A673 (cell line): ENCODE results near the gene IL4. TPM values are rescaled to one million over a fixed set of nuclear protein-coding genes. Genes with fewer than 3 reads are reported as not detected.
"Not testable (repeated sequence)": the region's sequence is repeated elsewhere in the genome, so short reads cannot be mapped to it uniquely, and the experiment has no call there.

Experiments
- BruUV-seq: library from RNA; stranded (reverse); fragments of 400-500 nt; replicated peaks from 2 replicates; lab custom pipeline; 2021; lab: Mats Ljungman, UMichigan
- CTCF ChIA-PET: fragments of 300-600 bp; sonication (Branson Sonifier 250); formaldehyde crosslinking; loops from one replicate; lab custom pipeline; 2022; ENCODE audit warnings: antibody characterized with exemption; lab: Charles Lee
- POLR2A ChIA-PET: fragments of 300-600 bp; sonication (Branson Sonifier 250); formaldehyde crosslinking; loops from one replicate; lab custom pipeline; 2022; ENCODE audit warnings: antibody characterized with exemption; ENCODE audit not compliant: low non-redundant PET; lab: Charles Lee
- DNase-seq: peaks from one replicate; pipeline ENCODE4 v3.0.0-alpha.2; 2015; ENCODE audit warnings: low spot score
- H3K27ac ChIP-seq: fragments of 200-600 bp; sonication (generic); 2 replicates; pipeline ENCODE4 v1.5.1; 2016; ENCODE audit warnings: mixed run types, low read depth, mild to moderate bottlenecking, mixed read lengths, antibody characterized with exemption, low read length; ENCODE audit not compliant: poor library complexity, severe bottlenecking
- H3K27me3 ChIP-seq: fragments of 200-600 bp; sonication (generic); replicated peaks from 2 replicates; pipeline ENCODE4 v1.6.1; 2017; ENCODE audit warnings: mixed run types, low read depth, mild to moderate bottlenecking, mixed read lengths, antibody characterized with exemption, low read length; ENCODE audit not compliant: insufficient read depth, poor library complexity
- H3K36me3 ChIP-seq: fragments of 200-600 bp; sonication (generic); 2 replicates; pipeline ENCODE4 v1.6.1; 2016; ENCODE audit warnings: mixed run types, mild to moderate bottlenecking, mixed read lengths, antibody characterized with exemption, low read length; ENCODE audit not compliant: insufficient read depth, poor library complexity, severe bottlenecking
- H3K4me1 ChIP-seq: fragments of 200-600 bp; sonication (generic); 2 replicates; pipeline ENCODE4 v1.6.1; 2017; ENCODE audit warnings: mixed run types, mild to moderate bottlenecking, mixed read lengths, antibody characterized with exemption, low read length; ENCODE audit not compliant: insufficient read depth, poor library complexity, severe bottlenecking
- H3K4me3 ChIP-seq: fragments of 200-600 bp; sonication (generic); 2 replicates; pipeline ENCODE4 v1.5.1; 2016; ENCODE audit warnings: low read depth, mixed run types, mild to moderate bottlenecking, mixed read lengths, low read length; ENCODE audit not compliant: poor library complexity, severe bottlenecking
- H3K9me3 ChIP-seq: fragments of 200-600 bp; sonication (generic); 2 replicates; pipeline ENCODE4 v1.6.1; 2016; ENCODE audit warnings: mixed run types, low read depth, mild to moderate bottlenecking, mixed read lengths, antibody characterized with exemption, low read length; ENCODE audit not compliant: poor library complexity, severe bottlenecking
- CTCF ChIP-seq: fragments of 300-800, 200-600 bp; sonication (generic); conservative IDR thresholded peaks from 2 replicates; pipeline ENCODE4 v1.5.1; 2017; ENCODE audit warnings: low read depth, mild to moderate bottlenecking, antibody characterized with exemption, low read length, moderate library complexity, mixed read lengths
- EZH2 ChIP-seq: fragments of 200-600 bp; sonication (generic); IDR thresholded peaks from 2 replicates; pipeline ENCODE4 v1.6.1; 2017; ENCODE audit warnings: borderline replicate concordance, low read depth, mild to moderate bottlenecking, mixed read lengths, antibody characterized with exemption, low read length; ENCODE audit not compliant: poor library complexity, severe bottlenecking
- intact Hi-C: fragments of 100-400 bp; cut with micrococcal nuclease; formaldehyde crosslinking; loops from one replicate; pipeline ENCODE4 v1.10.0; 2022; ENCODE audit not compliant: unreplicated experiment
- total RNA-seq: library from RNA; stranded (reverse); gene quantifications from 2 replicates; pipeline ENCODE4 v1.2.3, GENCODE V29; 2021

The IL4 gene
- total RNA-seq, 1 experiment from 2014 or later: not detected

GRCh38 chr5:132629230-132629944, 44.4 kb upstream of the IL4 start:
- H3K4me1 ChIP-seq: no peaks in the 10 kb centered on the region
- H3K4me3 ChIP-seq: no peak overlapping the region
- no peak overlapping the region for H3K27ac ChIP-seq
- no peaks in the 10 kb centered on the region for H3K36me3 ChIP-seq
- BruUV-seq: no TSS peak
- ChIA-PET POLR2A (no interaction called here), CTCF (no interaction called here)
- H3K27me3 ChIP-seq: no peaks in the 10 kb centered on the region
- no peaks in the 10 kb centered on the region for H3K9me3 ChIP-seq
- intact Hi-C loops: no loop called here
- DNase-seq: no peak
- no peak for TF ChIP-seq EZH2

- intact Hi-C loops, H3K36me3 ChIP-seq, H3K27me3 ChIP-seq, H3K9me3 ChIP-seq, CTCF ChIA-PET, H3K4me1 ChIP-seq, DNase-seq, H3K4me3 ChIP-seq, H3K27ac ChIP-seq, POLR2A ChIA-PET, BruUV-seq: not testable (repeated sequence)
These were observed 40.2 kb upstream of the IL4 start for GRCh38 chr5:132633587-132633986.

- no peak for DNase-seq
- no peaks in the 10 kb centered on the region for H3K9me3 ChIP-seq
- H3K27me3 ChIP-seq: no peaks in the 10 kb centered on the region
- intact Hi-C loops: no loop called here
- BruUV-seq: no TSS peak
- no peak for TF ChIP-seq EZH2
- TF ChIP-seq CTCF: no peak
- H3K36me3 ChIP-seq: peaks cover 17% of the 10 kb centered on the region
- ChIA-PET CTCF (no interaction called here), POLR2A (interaction anchor here (0.7 kb wide), 1 partner anchor 34 kb away, joined by 3 read pairs; no protein-coding TSS in a partner anchor)
- H3K4me1 ChIP-seq: no peaks in the 10 kb centered on the region
- H3K4me3 ChIP-seq: no peak overlapping the region
- H3K27ac ChIP-seq: no peak overlapping the region
These were observed 37.9 kb upstream of the IL4 start for GRCh38 chr5:132635873-132636272.

- no peak for TF ChIP-seq EZH2
- no peak for TF ChIP-seq CTCF
- no peak for DNase-seq
- BruUV-seq: no TSS peak
- H3K4me3 ChIP-seq: no peak overlapping the region
- ChIA-PET POLR2A (no interaction called here), CTCF (no interaction called here)
- H3K4me1 ChIP-seq: no peaks in the 10 kb centered on the region
- H3K36me3 ChIP-seq: peaks cover 17% of the 10 kb centered on the region
- intact Hi-C loops: no loop called here
- no peaks in the 10 kb centered on the region for H3K27me3 ChIP-seq
- no peak overlapping the region for H3K27ac ChIP-seq
- H3K9me3 ChIP-seq: no peaks in the 10 kb centered on the region
These were observed 36.5 kb upstream of the IL4 start for GRCh38 chr5:132637241-132637640.
